T follicular helper cell (primary cell): ENCODE data around the gene MSI2.

ENCODE experiments used
- DNase-seq: peaks from one replicate; pipeline ENCODE4 v3.0.0-alpha.2; 2020; ENCODE audit warnings: low read depth

The MSI2 gene

GRCh38 chr17:57440522-57441269, 184.4 kb downstream of the MSI2 start:
- peak; percentile 49 for DNase-seq

DNA sequence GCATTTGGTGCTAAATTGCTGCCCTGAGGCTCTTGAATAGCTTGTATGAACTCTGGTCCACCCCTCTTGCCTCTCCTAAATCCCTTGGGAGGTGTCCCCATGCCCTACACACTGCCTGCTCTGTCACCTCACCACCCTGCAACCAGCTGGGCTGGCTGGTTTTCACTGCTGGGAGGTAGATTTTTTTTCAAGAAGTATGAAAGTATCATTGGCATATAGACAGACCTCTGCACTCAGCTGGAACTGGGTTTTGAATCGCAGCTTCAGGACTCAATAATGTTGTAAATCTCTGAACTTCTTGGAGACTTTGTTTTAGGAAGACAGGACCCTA, 184.9 kb downstream of the MSI2 start:
- no peak for DNase-seq

- no peak for DNase-seq
These were observed 186.1 kb downstream of the MSI2 start for GRCh38 chr17:57442401-57442823.

GRCh38 chr17:57442914-57443571, 186.7 kb downstream of the MSI2 start:
- DNase-seq, result peak; percentile 30

DNA sequence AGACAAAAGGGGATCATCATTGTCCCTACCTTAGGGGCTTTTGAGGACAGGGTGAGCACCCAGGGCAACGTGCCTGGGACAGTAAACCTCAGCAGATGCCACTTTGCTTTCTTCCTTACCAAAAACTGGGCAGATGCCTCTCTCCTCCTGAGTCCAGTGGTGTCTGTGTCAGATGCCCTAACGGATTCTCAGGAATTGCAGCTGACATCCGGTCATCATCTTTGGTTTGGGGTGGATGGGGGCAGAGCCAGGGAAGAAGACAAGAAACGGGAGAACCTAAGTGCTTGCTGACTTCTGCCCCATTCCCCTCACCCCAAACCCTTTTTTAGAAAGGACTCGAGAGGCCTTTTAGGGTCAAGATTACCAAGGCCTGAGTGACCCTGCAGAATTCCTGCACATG, 187.5 kb downstream of the MSI2 start:
- DNase-seq, result no peak

GRCh38 chr17:57444682-57445450, 188.5 kb downstream of the MSI2 start:
- DNase-seq, result no peak

DNA sequence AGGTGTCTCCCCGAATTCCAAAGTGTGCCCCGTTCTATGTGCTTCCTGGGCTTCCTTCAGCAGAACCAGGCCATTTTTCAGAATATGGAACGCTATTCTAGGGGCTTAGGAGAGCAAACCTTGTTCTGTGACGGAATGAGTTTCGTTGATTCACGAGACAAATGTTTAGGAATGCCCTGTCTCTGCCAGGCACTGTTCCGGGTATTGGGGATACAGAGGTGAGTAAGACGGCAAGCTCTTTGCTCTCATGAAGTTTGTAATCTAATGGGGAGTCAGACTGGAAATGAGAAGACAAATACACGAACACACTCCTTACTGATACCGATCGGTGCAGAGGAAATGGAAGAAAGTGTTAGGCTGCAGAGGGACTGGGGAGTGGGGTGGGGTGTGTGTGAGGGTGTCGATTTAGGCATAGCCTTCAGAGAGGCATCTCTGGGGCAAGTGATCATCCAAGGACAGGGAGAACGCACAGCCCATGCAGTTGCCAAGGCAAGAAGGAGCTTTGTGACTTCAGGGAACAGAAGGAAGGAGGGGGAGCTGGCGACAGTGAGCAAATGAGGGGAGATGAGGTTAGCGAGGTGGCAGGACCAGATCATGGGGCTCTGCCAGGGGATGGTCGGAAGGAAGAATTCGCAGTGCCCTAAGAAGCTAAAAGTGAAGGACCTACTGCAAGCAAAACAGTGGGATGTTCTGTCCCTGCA, 189.6 kb downstream of the MSI2 start:
- no peak for DNase-seq

DNA sequence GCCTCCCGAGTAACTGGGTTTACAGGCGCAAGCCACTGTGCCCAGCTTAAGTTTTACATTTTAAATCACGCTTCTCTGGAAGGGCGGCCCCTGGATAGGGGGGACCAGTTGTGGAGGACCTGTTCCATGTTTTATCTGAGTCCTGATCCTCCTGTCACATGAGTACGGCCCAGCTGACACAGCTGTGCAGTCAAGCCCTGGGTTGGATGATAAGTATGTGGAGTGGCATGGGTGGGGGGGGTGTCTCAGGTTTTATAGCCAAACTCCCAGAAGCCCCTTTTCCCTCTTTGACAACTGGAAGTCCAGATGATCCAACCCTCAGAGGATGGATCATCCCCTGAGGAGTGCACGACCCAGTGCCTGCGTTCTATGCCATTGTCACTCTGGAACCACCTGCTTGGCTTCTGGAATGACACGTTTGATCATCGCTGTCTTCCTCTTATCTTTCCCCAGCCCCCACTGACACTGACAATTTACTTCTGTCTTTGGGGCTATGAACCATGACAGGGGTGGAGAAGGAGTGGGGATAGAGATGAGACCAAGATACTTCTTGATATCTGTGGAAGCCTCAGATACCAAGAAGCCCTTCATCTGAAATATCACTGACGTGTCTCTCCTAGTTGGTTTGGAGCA, 191.2 kb downstream of the MSI2 start:
- no peak for DNase-seq

- DNase-seq, result no peak
These were observed 191.9 kb downstream of the MSI2 start for GRCh38 chr17:57447990-57448758.

- DNase-seq, result no peak
These were observed 192.5 kb downstream of the MSI2 start for GRCh38 chr17:57448759-57449283.

DNA sequence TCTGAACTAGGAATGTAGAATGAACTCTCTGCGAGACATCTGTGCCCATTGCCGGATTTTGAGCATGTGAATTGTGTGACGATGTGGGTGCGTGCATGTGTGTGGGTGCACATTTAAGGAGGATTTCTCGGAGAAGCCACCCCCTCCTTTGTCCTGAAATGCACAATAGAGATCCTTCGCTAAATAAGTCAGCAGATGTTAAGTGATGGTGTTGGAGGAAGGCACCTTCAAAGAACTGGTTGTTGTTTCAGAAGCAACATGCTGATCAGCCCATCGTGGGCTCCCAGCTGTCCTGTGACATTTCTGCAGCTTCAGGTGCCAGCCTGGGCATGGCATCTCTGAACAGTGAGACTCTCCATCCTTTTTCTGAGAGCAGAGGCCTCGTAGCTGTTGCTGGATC, 194.9 kb downstream of the MSI2 start:
- DNase-seq, result no peak

- no peak for DNase-seq
These were observed 195.3 kb downstream of the MSI2 start for GRCh38 chr17:57451643-57452042.

DNA sequence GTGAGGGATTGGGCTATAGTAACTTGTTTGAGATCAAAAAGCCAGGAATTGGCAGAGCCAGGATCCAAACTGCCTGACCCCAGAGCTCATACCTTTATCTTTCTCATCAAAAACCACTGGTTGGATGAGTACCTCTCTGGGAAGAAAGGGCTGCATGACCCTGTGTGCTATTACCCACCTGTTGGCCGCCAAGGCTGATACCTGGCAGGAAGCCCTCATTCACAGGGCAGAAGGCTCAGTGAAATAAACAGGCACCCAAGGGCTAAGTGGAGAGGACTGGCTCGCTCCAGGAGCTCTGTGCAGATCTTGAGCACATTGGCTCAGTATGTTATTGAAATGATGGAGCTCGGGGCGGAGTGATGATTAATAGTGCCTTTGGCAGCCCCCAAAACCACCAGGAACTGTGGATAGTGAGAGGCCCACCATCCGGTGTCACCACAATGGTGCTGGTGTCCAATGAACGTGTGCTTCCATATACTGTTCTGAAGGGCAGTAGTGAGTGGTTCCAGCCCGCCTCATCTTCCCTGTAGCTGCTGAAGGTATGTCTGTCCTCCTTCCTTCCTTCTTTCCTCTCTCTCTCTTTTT, 197.6 kb downstream of the MSI2 start:
- DNase-seq, result no peak

- DNase-seq, result no peak
These were observed 198.4 kb downstream of the MSI2 start for GRCh38 chr17:57454729-57455062.

DNA sequence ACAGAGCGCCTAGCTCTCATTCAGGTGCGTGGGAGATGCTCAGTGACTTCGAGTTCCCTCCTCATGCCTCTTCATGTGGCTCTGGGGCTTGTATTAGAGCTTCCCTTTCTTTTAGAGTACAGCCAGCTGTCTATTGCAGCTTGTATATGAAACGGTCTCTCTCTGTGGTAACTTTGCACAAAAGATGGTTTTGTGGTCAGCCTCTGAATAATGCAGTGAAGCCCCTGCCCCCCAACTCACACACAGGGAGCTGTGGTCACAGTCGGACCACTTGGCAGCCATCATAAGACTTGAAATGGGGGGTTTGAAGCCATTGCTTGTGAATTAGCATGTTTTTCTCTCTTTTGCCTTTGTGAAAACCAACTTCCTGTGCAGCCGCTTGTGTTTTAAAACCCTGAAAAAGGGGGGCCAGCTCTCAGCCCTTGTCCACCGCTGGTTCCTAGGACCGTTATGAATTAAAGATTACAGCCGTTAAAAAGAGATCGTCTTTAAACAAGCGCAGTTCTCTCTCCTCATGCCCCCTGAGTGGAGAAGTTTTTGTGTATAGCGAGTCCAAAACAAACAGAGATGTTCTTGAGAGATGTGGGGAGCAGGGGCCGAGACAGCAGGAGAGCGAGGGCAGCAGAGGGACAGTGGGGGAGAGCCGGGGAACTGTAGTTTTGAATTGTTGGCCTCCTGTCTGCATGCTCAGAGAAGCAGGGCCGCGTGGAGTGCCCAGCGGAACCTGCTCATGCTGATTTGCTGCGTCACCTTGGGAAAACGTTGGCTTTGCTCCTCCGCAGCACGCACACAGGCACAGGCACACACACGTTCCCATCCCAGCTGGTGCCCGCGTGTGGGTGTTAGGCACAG, 199.0 kb downstream of the MSI2 start:
- DNase-seq, result no peak

GRCh38 chr17:57456622-57457021, 200.3 kb downstream of the MSI2 start:
- DNase-seq, result no peak

- DNase-seq, result no peak
These were observed 200.9 kb downstream of the MSI2 start for GRCh38 chr17:57457188-57457587.

DNA sequence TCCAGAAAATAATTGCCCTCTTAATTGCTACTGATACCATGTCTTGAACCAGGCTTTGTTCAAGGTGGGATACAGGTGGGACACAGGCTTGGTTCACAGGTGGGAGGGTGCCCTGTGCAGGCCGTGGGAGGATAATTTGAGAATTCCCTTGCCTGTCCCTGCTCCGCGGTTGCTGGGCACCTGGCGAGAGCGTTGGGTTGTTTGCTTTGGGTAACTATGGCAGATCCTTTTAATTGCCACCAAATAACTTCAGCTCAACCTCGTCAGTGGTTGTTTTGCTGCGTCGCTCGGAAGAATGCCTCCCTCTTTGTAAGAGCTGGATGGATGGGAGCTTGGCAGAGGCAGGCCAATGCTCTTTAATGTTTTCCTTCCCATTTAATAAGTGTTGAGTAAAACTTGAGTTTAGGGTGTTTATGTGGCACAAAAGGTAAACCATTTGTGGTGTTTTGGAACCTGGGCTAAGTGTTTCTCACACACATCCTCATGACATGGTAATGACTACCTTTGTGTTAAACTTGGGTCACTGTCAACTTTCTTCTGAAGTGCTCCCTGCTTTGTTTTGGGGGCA, 202.5 kb downstream of the MSI2 start:
- DNase-seq, result no peak

DNA sequence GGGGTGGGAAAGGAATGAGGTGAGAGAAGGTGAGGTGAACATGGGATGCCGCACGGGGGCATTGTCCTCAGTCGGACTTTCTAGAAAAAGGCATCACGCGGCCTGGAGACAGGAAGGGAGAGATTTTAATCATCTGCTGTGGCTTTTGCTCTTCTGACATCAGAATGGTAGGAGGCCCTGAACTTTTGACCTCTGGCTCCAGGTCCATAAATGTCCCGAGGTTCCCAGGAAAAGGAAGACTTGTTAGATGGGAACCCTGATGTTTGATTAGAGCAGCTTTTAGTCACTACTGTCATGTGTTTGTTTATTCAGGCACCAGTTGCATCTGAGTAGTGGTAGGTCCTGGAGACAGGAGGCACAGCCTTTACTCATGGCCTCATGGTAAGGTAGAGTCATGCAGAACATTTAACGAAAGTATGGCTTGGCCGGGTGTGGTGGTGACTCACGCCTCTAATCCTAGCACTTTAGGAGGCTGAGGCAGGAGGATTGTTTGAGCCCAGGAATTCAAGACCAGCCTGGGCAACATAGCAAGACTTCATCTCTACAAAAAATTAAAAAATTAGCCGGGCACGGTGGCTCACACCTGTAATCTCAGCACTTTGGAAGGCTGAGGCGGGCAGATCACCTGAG, 203.1 kb downstream of the MSI2 start:
- DNase-seq, result no peak
